Measurements from ENCODE around the gene PPP1R3C.

Gene PPP1R3C

DNA sequence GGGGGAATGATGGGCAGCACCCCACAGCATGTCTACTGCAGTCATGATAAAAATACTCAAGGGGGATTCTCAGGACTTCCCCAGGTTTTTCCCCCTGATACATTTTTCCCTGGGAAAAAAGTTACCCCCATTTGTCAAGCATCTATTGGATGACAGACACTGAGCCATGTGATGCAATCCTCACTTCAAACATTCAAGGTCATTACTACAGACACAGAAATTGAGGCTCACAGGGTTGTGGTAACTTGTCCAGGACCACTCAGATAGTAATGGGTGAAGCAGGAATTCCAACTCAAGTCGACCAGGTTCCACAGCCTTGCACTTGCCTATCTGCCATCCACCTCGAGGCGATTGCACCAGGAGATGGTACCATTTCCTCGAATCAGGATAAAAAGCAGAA is 31.7 kb downstream of the PPP1R3C start:
- DNase-seq (ENCODE audit: low read depth in 2 of 2) = no peak

- DNase-seq (ENCODE audit: low read depth in 2 of 2) = no peak
Measured at GRCh38 chr10:91598211-91598977, 34.5 kb downstream of the PPP1R3C start.

- no peak for DNase-seq (ENCODE audit: low read depth in 2 of 2)
Measured at GRCh38 chr10:91597197-91597881, 35.5 kb downstream of the PPP1R3C start.

- DNase-seq (ENCODE audit: low read depth in 2 of 2) = no peak
Measured at GRCh38 chr10:91596825-91597196, 36.1 kb downstream of the PPP1R3C start.

- DNase-seq (ENCODE audit: low read depth in 2 of 2) = no peak
Measured at GRCh38 chr10:91593834-91594233, 39.0 kb downstream of the PPP1R3C start.

DNA sequence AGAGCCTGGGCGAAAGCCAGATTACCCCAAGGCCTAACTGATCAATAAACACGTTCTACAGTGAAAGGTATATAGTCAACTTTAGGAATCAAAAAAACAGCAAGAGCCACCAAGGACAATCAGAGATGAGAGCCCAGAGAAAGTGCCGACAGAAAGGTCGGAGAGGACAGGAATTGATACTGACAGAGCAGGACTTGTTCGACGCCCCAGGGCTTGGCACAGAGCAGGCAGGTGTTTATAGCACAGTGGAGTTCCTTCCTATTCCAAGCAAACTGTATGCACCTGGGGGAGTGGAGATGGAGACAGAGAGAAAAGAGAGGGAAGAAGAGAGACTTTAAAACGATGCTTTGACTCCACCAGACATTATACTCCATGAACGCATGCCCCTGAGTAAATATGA is 39.5 kb downstream of the PPP1R3C start:
- no peak for DNase-seq (ENCODE audit: low read depth in 2 of 2)

- no peak for DNase-seq (ENCODE audit: low read depth in 2 of 2)
Measured at GRCh38 chr10:91592266-91592975, 40.5 kb downstream of the PPP1R3C start.

DNA sequence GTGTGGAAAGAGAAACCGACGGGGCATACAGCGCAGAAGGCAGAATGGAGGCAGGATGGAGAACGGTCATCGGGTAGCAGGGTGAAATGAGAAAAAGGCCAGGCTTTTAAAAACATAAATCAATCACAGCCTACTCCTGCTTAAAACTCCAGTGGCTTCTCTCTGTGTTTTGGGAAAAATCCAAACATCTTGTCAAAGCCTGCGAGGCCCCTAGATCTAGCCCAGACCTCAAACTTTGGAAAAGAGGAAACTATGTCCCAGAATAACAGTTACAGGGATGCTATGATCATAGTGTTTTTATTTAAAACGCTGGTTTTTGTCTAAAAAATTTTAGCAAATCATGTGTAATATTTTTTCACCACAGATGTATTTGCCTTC is 41.1 kb downstream of the PPP1R3C start:
- no peak for DNase-seq (ENCODE audit: low read depth in 2 of 2)

GRCh38 chr10:91590904-91591796 is 41.7 kb downstream of the PPP1R3C start:
- DNase-seq (ENCODE audit: low read depth in 2 of 2) = no peak

DNA sequence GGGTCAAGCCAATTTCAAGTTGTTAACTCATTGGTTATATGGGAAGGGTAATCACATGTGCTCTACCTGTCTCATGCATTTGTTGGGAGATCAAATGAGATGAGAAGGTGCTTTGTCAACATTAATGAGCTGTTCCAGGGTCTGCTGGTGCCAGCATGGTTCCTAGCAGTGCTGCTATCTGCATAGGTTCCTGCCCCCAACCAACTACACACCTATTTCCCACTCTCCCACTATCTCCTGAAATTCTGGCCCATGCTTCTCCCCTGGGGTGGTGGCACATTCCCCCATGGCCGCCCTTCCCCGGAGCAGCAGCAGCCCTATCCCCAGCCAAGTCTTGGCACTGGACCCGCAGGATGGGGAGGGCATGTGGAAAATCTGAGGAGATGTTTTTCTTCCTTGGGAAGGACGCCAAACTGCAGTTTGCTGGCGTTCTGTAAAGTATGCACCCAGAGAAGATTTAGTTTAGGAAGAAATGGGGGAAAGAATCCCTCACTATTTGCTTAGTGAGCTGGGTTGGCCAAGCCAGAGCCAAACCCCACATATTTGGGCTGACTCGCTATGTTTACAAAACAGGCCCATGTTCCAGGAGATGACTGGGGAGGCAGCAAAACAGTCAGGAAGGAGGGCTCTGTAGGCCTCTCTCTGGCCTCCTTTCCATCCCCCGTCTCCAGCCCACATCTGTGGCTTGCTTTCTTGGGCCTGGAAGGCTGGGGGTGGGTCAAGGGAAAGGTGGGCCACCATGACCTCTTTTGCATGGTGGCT is 42.5 kb downstream of the PPP1R3C start:
- no peak for DNase-seq (ENCODE audit: low read depth in 2 of 2)

DNA sequence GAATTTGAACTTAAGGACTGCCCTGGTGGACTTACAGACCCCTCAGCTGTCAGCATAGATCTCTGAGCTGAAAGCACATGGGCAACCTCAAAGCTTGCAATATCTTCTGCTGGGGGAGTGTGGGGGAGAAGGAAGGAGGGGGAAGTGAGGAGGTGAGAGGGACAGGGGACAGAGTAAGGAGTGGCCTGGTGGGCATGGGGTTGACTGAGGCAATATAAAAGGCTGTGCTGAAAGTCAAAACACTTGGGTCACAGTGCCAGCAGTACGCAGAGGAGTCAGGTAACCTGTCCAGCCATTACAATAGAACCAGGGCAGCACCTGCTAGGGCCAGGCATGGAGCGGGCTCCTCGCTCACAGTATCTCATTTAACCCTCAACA is 43.2 kb downstream of the PPP1R3C start:
- no peak for DNase-seq (ENCODE audit: low read depth in 2 of 2)

- no peak for DNase-seq (ENCODE audit: low read depth in 2 of 2)
Measured at GRCh38 chr10:91589015-91589657, 43.7 kb downstream of the PPP1R3C start.

GRCh38 chr10:91587710-91588638 is 44.9 kb downstream of the PPP1R3C start:
- DNase-seq (ENCODE audit: low read depth in 2 of 2) = no peak

DNA sequence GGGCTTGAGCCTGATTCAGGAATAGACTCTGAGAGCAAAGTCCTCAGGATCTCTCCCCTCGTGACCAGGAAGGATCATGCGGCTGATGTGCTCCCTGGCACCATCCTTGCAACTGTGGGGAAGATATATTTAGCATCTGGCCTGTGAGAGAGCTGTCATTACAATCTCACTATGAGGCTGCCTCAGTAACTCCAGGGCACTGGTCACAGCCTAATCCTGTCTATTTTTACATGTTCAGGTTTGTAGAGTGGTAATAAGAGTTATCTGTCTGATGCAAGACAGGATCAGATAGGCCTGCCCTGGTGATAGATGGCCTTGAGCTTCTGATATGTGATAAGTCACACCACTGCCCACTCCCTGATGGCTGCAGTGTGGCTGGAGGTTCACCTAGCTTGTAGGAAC is 50.7 kb downstream of the PPP1R3C start:
- DNase-seq (ENCODE audit: low read depth in 2 of 2) = no peak

GRCh38 chr10:91579329-91579985 is 53.4 kb downstream of the PPP1R3C start:
- no peak for DNase-seq (ENCODE audit: low read depth in 2 of 2)
